Liver (tissue), 9 donors: ENCODE results near the gene FEM1B. TPM values are rescaled to one million over a fixed set of nuclear protein-coding genes. Genes with fewer than 3 reads are reported as not detected.

Source experiments
- DNase-seq: peaks from one replicate; pipeline ENCODE4 v3.0.0-alpha.2; 2017; ENCODE audit warnings: low spot score
- H3K27ac ChIP-seq, 2 donors: one replicate each; pipeline ENCODE4 v1.7.0; 2013; ENCODE audit warnings: inconsistent platforms in 2 of 2, low read length in 2 of 2, control low read depth in 1 of 2, low read depth in 1 of 2, mild to moderate bottlenecking in 1 of 2
- H3K27me3 ChIP-seq, 4 donors: one replicate each; pipeline versions ENCODE4 v1.6.1 to v1.7.0; 2013; ENCODE audit warnings: low read length in 3 of 4, inconsistent platforms in 1 of 4, mild to moderate bottlenecking in 1 of 4, moderate library complexity in 1 of 4; ENCODE audit not compliant: control insufficient read depth in 4 of 4, insufficient read depth in 4 of 4
- H3K36me3 ChIP-seq, 4 donors: one replicate each; pipeline versions ENCODE4 v1.6.1 to v1.7.0; 2013; ENCODE audit warnings: low read length in 3 of 4, mild to moderate bottlenecking in 3 of 4, low read depth in 1 of 4, moderate library complexity in 1 of 4; ENCODE audit not compliant: control insufficient read depth in 4 of 4, insufficient read depth in 3 of 4
- H3K4me1 ChIP-seq, 4 donors: one replicate each; pipeline versions ENCODE4 v1.6.1 to v1.7.0; 2013; ENCODE audit warnings: low read length in 3 of 4, mild to moderate bottlenecking in 3 of 4, moderate library complexity in 1 of 4; ENCODE audit not compliant: control insufficient read depth in 4 of 4, insufficient read depth in 4 of 4
- H3K4me3 ChIP-seq, 3 donors: one replicate each; pipeline versions ENCODE4 v1.6.1 to v1.7.0; 2013; ENCODE audit warnings: low read length in 3 of 3, control low read depth in 1 of 3, low read depth in 1 of 3, mild to moderate bottlenecking in 1 of 3
- H3K9ac ChIP-seq, 2 donors: one replicate each; pipeline ENCODE4 v1.7.0; 2013; ENCODE audit warnings: low read length in 2 of 2, mild to moderate bottlenecking in 2 of 2, moderate library complexity in 2 of 2, control low read depth in 1 of 2, low read depth in 1 of 2
- H3K9me3 ChIP-seq, 4 donors: one replicate each; pipeline versions ENCODE4 v1.6.1 to v1.7.0; 2013; ENCODE audit warnings: low read length in 3 of 4; ENCODE audit not compliant: control insufficient read depth in 4 of 4
- ATF3 ChIP-seq: IDR thresholded peaks from 2 replicates; pipeline ENCODE4 v1.6.1; 2016; ENCODE audit warnings: antibody characterized with exemption
- CTCF ChIP-seq: fragments of 150-350 bp; IDR thresholded peaks from 2 replicates; pipeline ENCODE4 v1.5.1; 2017; ENCODE audit warnings: improper control_type of control experiment, low read depth, low read length; ENCODE audit not compliant: missing input control
- EGR1 ChIP-seq, 2 donors: IDR thresholded peaks; 2 replicates each; pipeline ENCODE4 v1.6.1; 2016 to 2018; ENCODE audit warnings: antibody characterized with exemption in 2 of 2, low read depth in 2 of 2
- FOXA1 ChIP-seq: IDR thresholded peaks from 2 replicates; pipeline ENCODE4 v1.6.1; 2016; ENCODE audit warnings: antibody characterized with exemption
- FOXA2 ChIP-seq: IDR thresholded peaks from 2 replicates; pipeline ENCODE4 v1.6.1; 2016; ENCODE audit warnings: antibody characterized with exemption
- GABPA ChIP-seq, 2 donors: IDR thresholded peaks in 1 of 2; conservative IDR thresholded peaks in 1 of 2; 2 replicates each; pipeline ENCODE4 v1.6.1; 2016; ENCODE audit warnings: antibody characterized with exemption in 2 of 2, mild to moderate bottlenecking in 1 of 2, moderate library complexity in 1 of 2
- HNF4A ChIP-seq, 2 donors: conservative IDR thresholded peaks; 2 replicates each; pipeline ENCODE4 v1.6.1; 2016; ENCODE audit warnings: antibody characterized with exemption in 2 of 2, mild to moderate bottlenecking in 2 of 2
- HNF4G ChIP-seq: IDR thresholded peaks from 2 replicates; pipeline ENCODE4 v1.6.1; 2016; ENCODE audit warnings: antibody characterized with exemption
- JUND ChIP-seq, 2 donors: IDR thresholded peaks; 2 replicates each; pipeline ENCODE4 v1.6.1; 2016; ENCODE audit warnings: antibody characterized with exemption in 2 of 2
- NR2F2 ChIP-seq: IDR thresholded peaks from 2 replicates; pipeline ENCODE4 v1.6.1; 2016; ENCODE audit warnings: antibody characterized with exemption
- RAD21 ChIP-seq, 2 donors: IDR thresholded peaks; 2 replicates each; pipeline ENCODE4 v1.6.1; 2016; ENCODE audit warnings: antibody characterized with exemption in 2 of 2, mild to moderate bottlenecking in 2 of 2
- REST ChIP-seq: IDR thresholded peaks from 2 replicates; pipeline ENCODE4 v1.6.1; 2016; ENCODE audit warnings: antibody characterized with exemption, mild to moderate bottlenecking
- RXRA ChIP-seq, 2 donors: IDR thresholded peaks; 2 replicates each; pipeline ENCODE4 v1.6.1; 2017 to 2018; ENCODE audit warnings: antibody characterized with exemption in 2 of 2, mild to moderate bottlenecking in 1 of 2
- SP1 ChIP-seq: IDR thresholded peaks from 2 replicates; pipeline ENCODE4 v1.6.1; 2018; ENCODE audit warnings: antibody characterized with exemption, mild to moderate bottlenecking
- TAF1 ChIP-seq: conservative IDR thresholded peaks from 2 replicates; pipeline ENCODE4 v1.6.1; 2016; ENCODE audit warnings: antibody characterized with exemption, mild to moderate bottlenecking
- YY1 ChIP-seq: IDR thresholded peaks from 2 replicates; pipeline ENCODE4 v1.6.1; 2016; ENCODE audit warnings: antibody characterized with exemption, mild to moderate bottlenecking
- ZBTB33 ChIP-seq: IDR thresholded peaks from 2 replicates; pipeline ENCODE4 v1.6.1; 2016; ENCODE audit warnings: antibody characterized with exemption
- polyA plus RNA-seq, 2 donors: library from polyadenylated mRNA; stranded (reverse) in 1 of 2; unstranded in 1 of 2; fragments of 200-250 nt in 1 of 2; fragments of >200 nt in 1 of 2; fragmentation: Nextera tagmentation in 1 of 2; extraction: Ambion mirVana in 1 of 2; gene quantifications; one replicate each; pipeline versions ENCODE4 v1.2.1 to v1.2.3, GENCODE V29; 2013 to 2015
- total RNA-seq, 2 donors: library from RNA; depleted of rRNA; stranded (reverse); fragments of >200 nt; gene quantifications; one replicate each; pipeline ENCODE4 v1.2.3, GENCODE V29; 2014
- donor health status: healthy.
- donor health status: healthy.
- donor health status: healthy.
- donor health status: healthy.
- donor health status: healthy.

The FEM1B gene
- total and polyA plus RNA-seq, 4 donors = 6.2 to 39.5 (median 17.8) TPM

GRCh38 chr15:68292157-68292781 lies 14.7 kb downstream of the FEM1B start:
- peaks cover 0 to 5% (median under 1%) of the 10 kb centered on the region in 4 donors for H3K4me1 ChIP-seq
- DNase-seq = no peak
- no peak overlapping the region for H3K9ac ChIP-seq
- no peak overlapping the region for H3K27ac ChIP-seq
- TF ChIP-seq NR2F2 = no peak
- no peak for TF ChIP-seq RAD21 (IDR thresholded peaks at IDR 0.05)
- no peak for TF ChIP-seq EGR1 (IDR thresholded peaks at IDR 0.05; ENCODE audit: low read depth in 2 of 2)
- no peak for TF ChIP-seq TAF1
- TF ChIP-seq ZBTB33 = no peak
- no peak for TF ChIP-seq RXRA (IDR thresholded peaks at IDR 0.05)
- TF ChIP-seq JUND (IDR thresholded peaks at IDR 0.05) = no peak
- H3K36me3 ChIP-seq = peaks cover 0 to 18% (median 15%) of the 10 kb centered on the region in 4 donors
- no peak overlapping the region for H3K4me3 ChIP-seq
- no peaks in the 10 kb centered on the region for H3K27me3 ChIP-seq
- no peaks in the 10 kb centered on the region for H3K9me3 ChIP-seq

- DNase-seq = no peak
- H3K27me3 ChIP-seq = no peaks in the 10 kb centered on the region
- H3K4me1 ChIP-seq = peaks cover 0 to 5% (median under 1%) of the 10 kb centered on the region in 4 donors
- H3K4me3 ChIP-seq = no peak overlapping the region
- H3K27ac ChIP-seq = no peak overlapping the region
- H3K9ac ChIP-seq = no peak overlapping the region
- H3K9me3 ChIP-seq = no peaks in the 10 kb centered on the region
- H3K36me3 ChIP-seq = peaks cover 0 to 18% (median 15%) of the 10 kb centered on the region in 4 donors
- TF ChIP-seq RXRA (IDR thresholded peaks at IDR 0.05) = no peak
- TF ChIP-seq GABPA (IDR thresholded peaks at IDR 0.05 in 1 of 2, conservative IDR thresholded peaks at IDR 0.05 in 1 of 2) = no peak
- TF ChIP-seq NR2F2 = no peak
- TF ChIP-seq FOXA2 = no peak
- TF ChIP-seq REST = no peak
- no peak for TF ChIP-seq YY1
- TF ChIP-seq SP1 = no peak
- no peak for TF ChIP-seq HNF4A (conservative IDR thresholded peaks at IDR 0.05)
- no peak for TF ChIP-seq ATF3
- no peak for TF ChIP-seq JUND (IDR thresholded peaks at IDR 0.05)
- TF ChIP-seq RAD21 (IDR thresholded peaks at IDR 0.05) = no peak
- no peak for TF ChIP-seq HNF4G
- TF ChIP-seq CTCF = no peak
- no peak for TF ChIP-seq ZBTB33
- TF ChIP-seq FOXA1 = no peak
Measured at GRCh38 chr15:68292967-68293366, 15.4 kb downstream of the FEM1B start.
